ENCODE data around the gene MTCP1.

GRCh38 chrX:155052738-155053498, 18.0 kb downstream of the MTCP1 start:
- TF ChIP-seq EP300 (IDR thresholded peaks at IDR 0.05) (no peak), CTCF (IDR thresholded peaks at IDR 0.05) (no peak)
